ENCODE results near the gene FASTK. TPM values are rescaled to one million over a fixed set of nuclear protein-coding genes. Genes with fewer than 3 reads are reported as not detected.
"Not testable (repeated sequence)": the region's sequence is repeated elsewhere in the genome, so short reads cannot be mapped to it uniquely, and the experiment has no call there.

Gene FASTK
- total RNA-seq, 4 donors from 2014 or later = 51.3 to 82.2 (median 60.8) TPM

DNA sequence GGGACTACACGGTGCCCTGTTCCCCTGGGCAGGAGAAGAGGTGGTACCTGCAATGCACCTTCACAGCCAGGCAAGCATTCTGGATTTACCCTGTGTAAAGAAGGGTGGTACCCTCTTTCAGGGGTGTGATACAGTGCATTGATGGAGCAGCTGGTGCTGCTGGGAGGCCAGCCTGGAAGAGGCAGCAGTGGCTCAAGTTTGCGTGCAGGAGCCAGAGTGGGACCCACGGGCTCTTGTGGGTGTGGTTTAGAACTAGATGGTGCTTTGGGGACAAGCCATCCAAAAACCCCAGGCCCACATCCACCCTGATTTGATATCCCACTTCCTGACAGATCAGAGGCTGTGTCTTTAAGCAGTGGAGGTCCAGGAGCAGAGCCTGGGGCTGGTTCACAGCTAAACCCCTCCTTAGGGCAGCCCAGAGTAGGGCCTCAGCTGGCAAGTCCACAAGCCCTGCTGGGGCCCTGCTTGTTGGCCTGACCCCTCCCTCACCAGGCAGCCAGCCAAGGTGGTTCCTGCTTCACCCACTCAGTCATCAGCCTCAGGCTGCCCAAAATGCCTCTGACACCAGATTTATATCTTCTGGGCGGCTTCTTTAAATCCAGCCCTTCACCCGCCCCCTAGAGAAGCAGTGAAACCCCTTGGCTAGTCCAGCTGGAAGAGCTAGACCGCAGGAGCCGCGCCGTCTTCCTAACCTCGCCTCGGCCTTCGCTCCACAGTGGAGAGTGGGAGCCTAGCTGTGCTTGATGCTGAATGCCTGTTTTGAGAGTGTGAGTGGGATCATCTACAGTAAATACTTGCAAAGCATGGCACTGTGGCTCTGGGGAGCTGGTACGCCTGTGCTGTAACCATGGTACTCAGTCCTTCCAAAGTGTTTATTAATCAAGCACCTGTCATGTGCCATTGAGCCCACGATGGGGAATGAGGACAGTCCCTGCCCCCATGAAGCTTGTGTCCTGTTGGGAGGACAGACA is 33.7 kb downstream of the FASTK start:
- ATAC-seq = no peak
- 33 to 37% methylated on average over 2 to 3 of the region's 14 CpGs for WGBS, 2 donors (ENCODE audit: low coverage in 1 of 2)

DNA sequence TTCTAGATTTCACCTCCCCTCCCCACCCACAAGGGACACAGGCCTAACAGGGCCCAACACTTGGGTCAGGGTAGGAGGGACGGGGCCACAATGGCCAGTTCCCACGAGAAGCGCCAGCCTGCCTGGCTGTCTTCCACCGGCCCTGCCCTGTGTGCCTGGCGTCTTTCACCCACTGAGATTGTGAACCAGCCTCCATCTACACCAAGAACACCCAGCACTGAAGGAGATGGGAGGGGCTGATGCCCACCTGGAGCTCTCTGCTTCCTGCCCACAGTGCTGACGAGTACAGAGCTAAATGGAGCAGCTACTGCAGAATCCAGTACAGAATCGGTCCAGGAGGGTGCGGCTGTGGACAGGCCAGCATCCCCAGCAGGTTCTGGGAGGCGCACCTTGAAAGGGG is 34.6 kb downstream of the FASTK start:
- H3K27me3 ChIP-seq = peaks cover 5% of the 10 kb centered on the region
- ATAC-seq = no peak
- TF ChIP-seq POLR2AphosphoS5 (IDR thresholded peaks at IDR 0.05) (no peak), POLR2A (IDR thresholded peaks at IDR 0.05) (no peak), EP300 (IDR thresholded peaks at IDR 0.05) (no peak)
- TF ChIP-seq, protein P1, sequence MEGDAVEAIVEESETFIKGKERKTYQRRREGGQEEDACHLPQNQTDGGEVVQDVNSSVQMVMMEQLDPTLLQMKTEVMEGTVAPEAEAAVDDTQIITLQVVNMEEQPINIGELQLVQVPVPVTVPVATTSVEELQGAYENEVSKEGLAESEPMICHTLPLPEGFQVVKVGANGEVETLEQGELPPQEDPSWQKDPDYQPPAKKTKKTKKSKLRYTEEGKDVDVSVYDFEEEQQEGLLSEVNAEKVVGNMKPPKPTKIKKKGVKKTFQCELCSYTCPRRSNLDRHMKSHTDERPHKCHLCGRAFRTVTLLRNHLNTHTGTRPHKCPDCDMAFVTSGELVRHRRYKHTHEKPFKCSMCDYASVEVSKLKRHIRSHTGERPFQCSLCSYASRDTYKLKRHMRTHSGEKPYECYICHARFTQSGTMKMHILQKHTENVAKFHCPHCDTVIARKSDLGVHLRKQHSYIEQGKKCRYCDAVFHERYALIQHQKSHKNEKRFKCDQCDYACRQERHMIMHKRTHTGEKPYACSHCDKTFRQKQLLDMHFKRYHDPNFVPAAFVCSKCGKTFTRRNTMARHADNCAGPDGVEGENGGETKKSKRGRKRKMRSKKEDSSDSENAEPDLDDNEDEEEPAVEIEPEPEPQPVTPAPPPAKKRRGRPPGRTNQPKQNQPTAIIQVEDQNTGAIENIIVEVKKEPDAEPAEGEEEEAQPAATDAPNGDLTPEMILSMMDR (IDR thresholded peaks at IDR 0.05) = no peak
- peaks cover 0 to 19% (median 7%) of the 10 kb centered on the region in 3 donors for H3K4me1 ChIP-seq
- H3K27ac ChIP-seq = no peak overlapping the region
- WGBS, 2 donors (ENCODE audit: low coverage in 1 of 2) = 76 to 90% methylated on average over 2 to 4 of the region's 9 CpGs
- H3K9me3 ChIP-seq = no peaks in the 10 kb centered on the region
- H3K4me3 ChIP-seq = no peak overlapping the region
- peaks cover 0 to 55% of the 10 kb centered on the region in 2 donors for H3K36me3 ChIP-seq

More for the DNA sequence above, 33.7 kb downstream of the FASTK start:
- TF ChIP-seq, protein P1 (IDR thresholded peaks at IDR 0.05) = no peak
- no peak for TF ChIP-seq EP300 (IDR thresholded peaks at IDR 0.05)
- TF ChIP-seq POLR2A (IDR thresholded peaks at IDR 0.05) = no peak
- TF ChIP-seq POLR2AphosphoS5 (IDR thresholded peaks at IDR 0.05) = no peak
- Histone ChIP-seq H3K4me1 (peaks cover 0 to 27% (median 13%) of the 10 kb centered on the region in 3 donors), H3K27me3 (peaks cover 7% of the 10 kb centered on the region), H3K4me3 (no peak overlapping the region), H3K9me3 (no peaks in the 10 kb centered on the region), H3K27ac (no peak overlapping the region), H3K36me3 (peaks cover 0 to 49% of the 10 kb centered on the region in 2 donors)

GRCh38 chr7:151045262-151045661 is 35.3 kb downstream of the FASTK start:
- Histone ChIP-seq H3K27ac (no peak overlapping the region), H3K9me3 (no peaks in the 10 kb centered on the region), H3K4me3 (no peak overlapping the region), H3K36me3 (peaks cover 0 to 60% of the 10 kb centered on the region in 2 donors), H3K4me1 (peaks cover 0 to 14% (median 5%) of the 10 kb centered on the region in 3 donors), H3K27me3 (no peaks in the 10 kb centered on the region)
- ATAC-seq = no peak
- no CpG with 5 or more reads among the region's 11 CpGs for WGBS, 2 donors (ENCODE audit: low coverage in 1 of 2)
- TF ChIP-seq EP300 (IDR thresholded peaks at IDR 0.05) (no peak), POLR2AphosphoS5 (IDR thresholded peaks at IDR 0.05) (no peak), POLR2A (IDR thresholded peaks at IDR 0.05) (no peak)
- TF ChIP-seq, protein P1 (IDR thresholded peaks at IDR 0.05) = no peak

- Histone ChIP-seq H3K27ac (no peak overlapping the region), H3K27me3 (no peaks in the 10 kb centered on the region), H3K4me1 (peaks cover 0 to 25% (median 9%) of the 10 kb centered on the region in 3 donors), H3K9me3 (no peaks in the 10 kb centered on the region), H3K36me3 (peaks cover 0 to 60% of the 10 kb centered on the region in 2 donors), H3K4me3 (no peak overlapping the region)
- no peak for ATAC-seq
- WGBS, 2 donors (ENCODE audit: low coverage in 1 of 2) = no CpG with 5 or more reads among the region's 20 CpGs
- TF ChIP-seq EP300 (IDR thresholded peaks at IDR 0.05) (no peak), POLR2AphosphoS5 (IDR thresholded peaks at IDR 0.05) (no peak), POLR2A (IDR thresholded peaks at IDR 0.05) (no peak)
- TF ChIP-seq, protein P1 (IDR thresholded peaks at IDR 0.05) = no peak
These were observed 36.6 kb downstream of the FASTK start for GRCh38 chr7:151043959-151044358.

DNA sequence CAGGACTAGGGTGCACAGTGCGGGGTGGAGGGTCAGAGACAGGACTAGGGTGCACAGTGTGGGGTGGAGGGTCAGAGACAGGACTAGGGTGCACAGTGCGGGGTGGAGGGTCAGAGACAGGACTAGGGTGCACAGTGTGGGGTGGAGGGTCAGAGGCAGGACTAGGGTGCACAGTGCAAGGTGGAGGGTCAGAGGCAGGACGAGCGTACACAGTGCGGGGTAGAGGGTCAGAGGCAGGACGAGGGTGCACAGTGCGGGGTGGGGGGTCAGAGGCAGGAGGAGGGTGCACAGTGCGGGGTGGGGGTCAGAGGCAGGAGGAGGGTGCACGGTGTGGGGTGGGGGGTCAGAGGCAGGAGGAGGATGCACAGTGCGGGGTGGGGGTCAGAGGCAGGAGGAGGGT is 37.2 kb downstream of the FASTK start:
- Histone ChIP-seq H3K36me3 (peaks cover 0 to 60% of the 10 kb centered on the region in 2 donors), H3K4me1 (peaks cover 0 to 30% (median 14%) of the 10 kb centered on the region in 3 donors)
- WGBS, 2 donors (ENCODE audit: low coverage in 1 of 2) = 78 to 93% methylated on average over 2 to 8 of the region's 10 CpGs
- ATAC-seq, H3K27me3 ChIP-seq, H3K9me3 ChIP-seq, H3K4me3 ChIP-seq, H3K27ac ChIP-seq: not testable (repeated sequence)
